ENCODE results near the gene GRIK4.

GRIK4 gene

GRCh38 chr11:120929090-120929489 lies 417.5 kb downstream of the GRIK4 start:
- DNase-seq: no peak

DNA sequence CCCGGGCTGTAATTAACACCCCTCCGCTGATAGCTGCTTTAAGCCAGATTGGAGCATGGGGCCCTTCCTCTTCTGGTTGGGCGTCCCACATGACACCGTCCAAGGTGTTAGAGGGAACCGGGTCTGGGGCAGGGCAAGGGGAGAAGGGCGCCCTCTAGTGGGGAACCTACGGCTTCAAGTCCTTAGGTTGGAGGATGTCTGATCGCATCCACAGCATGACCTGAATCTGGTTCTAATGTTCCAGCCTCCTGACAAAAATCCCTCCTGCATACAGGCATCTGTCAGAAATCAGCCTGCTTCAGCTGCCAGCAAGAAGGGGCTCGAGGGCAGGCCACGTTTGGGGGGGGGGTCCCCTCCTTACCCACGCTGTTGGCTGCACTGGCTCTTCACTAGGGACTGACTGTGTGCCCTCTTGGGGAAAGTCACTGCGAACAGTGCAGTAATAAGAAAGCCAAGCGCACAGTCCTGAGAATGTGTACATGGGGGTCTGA lies 418.2 kb downstream of the GRIK4 start:
- peak; percentile 59 for DNase-seq

GRCh38 chr11:120931057-120931779 lies 419.7 kb downstream of the GRIK4 start:
- no peak for DNase-seq

DNA sequence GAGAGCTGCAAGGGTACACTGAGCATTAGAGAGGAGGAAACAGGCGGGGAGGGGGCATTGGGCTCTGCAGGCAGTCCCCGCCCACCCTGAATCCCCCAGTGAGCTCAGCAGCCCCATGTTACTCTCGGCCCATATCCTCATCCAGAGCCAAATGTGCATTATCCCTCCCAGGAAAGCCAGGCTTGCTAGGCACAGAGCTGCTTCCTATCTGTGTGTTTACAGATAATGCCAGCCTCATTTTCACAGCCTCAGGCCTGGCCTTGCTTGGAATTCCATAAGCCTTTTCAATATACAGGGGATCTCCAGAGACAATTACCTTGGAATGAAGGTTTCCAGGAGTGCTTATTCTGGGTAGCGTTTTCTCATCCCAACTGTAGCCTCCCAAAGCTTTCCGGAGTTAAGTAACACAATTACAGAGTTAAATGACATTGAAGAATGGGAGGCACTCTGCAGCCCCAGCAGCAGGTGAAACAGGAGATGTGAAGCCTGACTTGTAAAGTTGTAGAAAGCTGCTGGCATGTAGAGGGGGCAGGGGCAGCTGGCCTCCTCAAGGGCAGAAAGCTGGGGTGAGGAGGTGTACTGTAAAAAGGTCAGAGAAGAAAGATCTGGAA lies 420.9 kb downstream of the GRIK4 start:
- no peak for DNase-seq

DNA sequence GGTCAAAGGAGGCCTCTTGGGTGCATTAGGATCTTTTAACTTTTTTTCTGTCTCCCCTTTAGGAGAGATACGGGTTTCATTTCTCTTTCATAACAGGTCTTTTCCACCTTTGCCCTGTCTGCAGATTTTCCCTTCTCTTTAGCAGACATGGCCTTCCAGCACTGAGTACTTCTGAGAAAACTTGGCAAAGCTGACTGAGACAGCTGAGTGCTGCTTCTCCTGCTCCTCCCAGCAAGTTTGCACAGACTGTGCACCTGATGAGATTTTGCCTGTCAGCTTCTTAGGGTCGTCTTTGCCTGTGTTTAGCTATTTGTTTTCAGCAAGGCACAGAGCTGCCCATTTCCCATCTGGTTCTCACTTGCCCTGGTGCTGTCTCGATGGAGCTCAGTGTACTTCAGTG lies 424.8 kb downstream of the GRIK4 start:
- DNase-seq: no peak

GRCh38 chr11:120937501-120937900 lies 426.0 kb downstream of the GRIK4 start:
- no peak for DNase-seq

DNA sequence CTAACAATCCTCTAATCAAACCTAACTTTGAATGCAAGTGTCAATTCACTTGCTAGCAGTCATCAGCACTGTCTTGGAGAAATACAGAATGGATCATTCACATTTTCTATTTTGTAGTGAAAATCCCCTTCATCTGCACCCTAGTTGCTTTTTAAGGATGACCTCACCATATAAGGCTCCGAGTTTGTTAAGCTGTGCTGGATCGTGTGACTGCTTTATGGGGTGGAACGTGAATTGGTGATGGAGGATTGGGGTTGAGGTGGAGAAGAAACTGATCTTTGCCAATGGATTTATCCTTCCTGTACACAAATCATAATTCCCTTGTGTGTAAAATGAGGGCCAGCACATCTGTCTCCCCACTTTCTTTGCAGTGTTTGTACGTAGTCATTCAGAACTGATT lies 426.7 kb downstream of the GRIK4 start:
- no peak for DNase-seq

- no peak for DNase-seq
Observed at GRCh38 chr11:120940160-120940848, 428.8 kb downstream of the GRIK4 start.

GRCh38 chr11:120941000-120941399 lies 429.5 kb downstream of the GRIK4 start:
- no peak for DNase-seq

- no peak for DNase-seq
Observed at GRCh38 chr11:120942701-120943100, 431.2 kb downstream of the GRIK4 start.

- DNase-seq: no peak
Observed at GRCh38 chr11:120945042-120945441, 433.5 kb downstream of the GRIK4 start.

DNA sequence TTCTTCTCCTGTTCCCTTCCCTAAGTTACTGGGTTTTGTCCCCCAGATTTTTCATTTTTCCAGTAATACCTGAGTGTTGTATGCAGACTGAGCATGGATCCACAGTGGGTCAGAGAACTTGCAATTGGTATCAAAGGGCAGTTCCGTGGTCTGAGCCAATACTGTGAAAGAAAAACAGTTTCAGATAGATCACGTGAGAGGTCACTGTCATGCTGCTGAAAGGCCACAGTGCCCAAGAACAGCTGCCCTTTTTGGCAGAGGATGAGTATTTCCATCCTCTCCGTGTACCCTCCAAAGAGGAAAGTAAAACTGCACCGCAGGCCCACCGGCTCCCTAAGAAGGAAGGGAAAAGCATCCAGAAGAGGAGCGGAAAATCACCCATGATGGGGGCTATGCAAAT lies 439.3 kb downstream of the GRIK4 start:
- no peak for DNase-seq

- DNase-seq: peak; percentile 74
Observed at GRCh38 chr11:120952461-120953434, 441.2 kb downstream of the GRIK4 start.

DNA sequence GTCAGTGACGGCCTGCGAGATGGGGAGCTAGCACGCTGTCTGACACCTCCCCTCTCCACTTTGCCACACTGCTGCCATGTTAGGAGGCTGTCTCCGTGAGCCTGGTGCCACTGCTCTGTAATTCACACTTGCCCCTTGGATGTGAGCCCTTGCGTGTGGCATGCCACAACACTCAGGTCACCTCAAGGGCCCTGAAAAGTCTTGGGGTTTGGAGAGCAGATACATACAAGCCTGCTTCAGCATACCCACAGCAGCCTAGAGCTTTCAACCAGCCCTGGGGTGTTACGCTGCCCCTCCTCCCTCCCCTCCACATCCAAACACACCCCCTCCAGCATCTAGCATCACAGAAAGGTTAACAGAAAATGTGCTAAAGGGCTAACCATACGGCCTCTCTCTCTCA lies 442.8 kb downstream of the GRIK4 start:
- DNase-seq: no peak

DNA sequence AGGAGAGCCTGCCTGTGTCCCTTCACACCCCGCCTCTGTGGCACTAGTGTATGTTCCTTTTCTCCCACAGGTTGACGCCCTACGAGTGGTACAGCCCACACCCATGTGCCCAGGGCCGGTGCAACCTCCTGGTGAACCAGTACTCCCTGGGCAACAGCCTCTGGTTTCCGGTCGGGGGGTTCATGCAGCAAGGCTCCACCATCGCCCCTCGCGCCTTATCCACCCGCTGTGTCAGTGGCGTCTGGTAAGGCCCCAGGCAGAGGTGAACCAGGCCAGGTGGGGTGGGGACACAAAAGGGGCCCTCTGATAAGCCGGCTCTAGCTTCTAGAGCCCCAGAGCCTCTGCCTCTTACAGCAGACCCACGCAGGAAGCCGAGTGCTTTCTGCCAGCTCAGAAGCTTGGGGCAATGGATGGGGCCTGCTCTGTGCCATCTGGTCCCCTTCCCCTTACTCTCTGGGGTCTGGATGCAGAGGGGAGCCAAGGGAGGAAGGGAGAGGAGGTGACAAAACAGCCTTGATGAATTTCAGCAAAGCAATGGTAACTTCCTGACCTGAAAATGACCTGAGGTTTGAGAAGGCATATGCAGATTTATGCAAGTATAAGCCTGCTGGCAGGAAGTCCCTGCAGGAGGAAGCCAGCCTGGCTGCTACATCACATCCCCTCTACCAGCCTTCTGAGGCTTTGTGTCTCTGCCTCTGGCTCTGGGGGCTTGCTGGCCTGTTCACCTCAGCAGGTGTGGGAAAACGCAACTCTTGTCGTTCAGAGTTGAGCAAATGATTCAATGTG lies 445.4 kb downstream of the GRIK4 start:
- no peak for DNase-seq

DNA sequence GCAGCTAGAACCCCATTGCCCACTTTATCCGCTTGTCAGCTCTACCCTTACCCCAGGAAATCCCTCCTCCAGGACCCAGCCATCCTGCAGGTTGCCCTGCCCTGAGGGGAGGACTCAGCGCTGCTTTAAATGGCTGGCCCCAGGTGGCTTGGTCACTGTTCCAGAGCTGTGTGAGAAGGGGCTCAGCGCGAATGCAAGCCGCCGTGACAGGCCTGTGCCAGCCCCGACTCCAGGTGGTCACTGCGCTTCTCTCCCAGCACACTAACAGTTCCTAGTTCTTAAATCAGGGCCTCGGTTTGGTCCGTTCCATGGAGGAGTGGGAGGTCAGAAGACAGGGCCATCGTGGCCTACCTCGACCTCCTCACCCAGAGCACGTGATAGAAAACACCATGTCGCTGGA lies 446.6 kb downstream of the GRIK4 start:
- DNase-seq: no peak

DNA sequence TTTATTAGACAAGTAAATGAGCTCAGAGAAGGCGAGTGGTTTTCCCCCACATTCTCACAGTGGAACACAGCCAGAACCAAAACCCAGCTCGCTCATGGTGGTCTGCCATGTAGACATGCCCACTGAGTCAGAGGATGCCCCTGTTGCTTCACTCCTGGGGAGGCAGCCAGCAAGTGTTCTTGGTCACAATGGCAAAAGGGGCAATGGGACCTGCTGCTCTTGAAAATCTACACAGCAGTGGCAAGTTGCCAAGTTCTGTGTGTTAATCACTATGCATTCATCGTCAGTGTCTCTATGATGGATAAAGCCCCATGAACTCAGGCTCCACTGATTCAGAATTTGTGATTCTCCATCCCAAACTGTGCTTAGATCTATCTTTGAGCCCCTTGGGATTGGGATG lies 447.6 kb downstream of the GRIK4 start:
- no peak for DNase-seq

DNA sequence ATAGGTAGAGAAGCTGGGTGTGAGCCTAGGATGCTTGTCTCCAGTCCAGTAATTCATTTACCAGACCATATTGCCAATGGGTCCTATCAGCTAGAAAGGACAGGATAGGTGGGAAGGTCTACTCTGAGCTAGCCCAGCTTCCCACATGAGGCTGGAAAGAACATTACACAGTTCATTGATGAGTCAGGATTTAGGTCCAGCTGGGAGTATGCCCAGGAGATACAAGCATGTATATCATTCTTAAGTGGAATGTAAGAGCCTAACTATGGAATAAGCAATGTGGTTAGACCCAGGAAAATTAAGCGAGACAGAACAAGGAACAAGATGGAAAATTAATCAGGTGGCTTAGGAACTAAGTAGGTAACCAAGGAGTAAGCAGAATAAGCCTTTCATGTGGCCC lies 453.3 kb downstream of the GRIK4 start:
- DNase-seq: no peak

GRCh38 chr11:120966840-120967239 lies 455.3 kb downstream of the GRIK4 start:
- DNase-seq: no peak

- no peak for DNase-seq
Observed at GRCh38 chr11:120969993-120970392, 458.4 kb downstream of the GRIK4 start.

GRCh38 chr11:120971825-120972224 lies 460.3 kb downstream of the GRIK4 start:
- no peak for DNase-seq

DNA sequence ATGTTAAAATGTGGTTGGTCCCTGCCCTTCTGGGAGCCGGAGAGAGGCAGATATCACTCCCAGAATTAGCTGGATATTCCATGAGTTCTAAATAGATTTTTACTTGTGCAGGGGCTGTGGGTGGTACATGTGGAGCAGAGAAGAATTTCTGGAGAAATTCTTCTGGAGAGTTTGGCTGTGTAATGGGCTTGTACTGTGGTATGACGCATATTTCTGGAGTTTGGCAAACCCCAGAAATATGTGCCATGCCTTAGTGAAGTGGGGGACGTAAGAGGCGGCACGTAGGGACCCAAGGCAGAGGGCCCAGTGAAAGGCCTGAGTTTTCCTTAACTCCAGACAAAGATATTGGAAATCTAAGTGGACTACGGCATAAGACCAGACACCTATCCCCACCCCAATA lies 461.1 kb downstream of the GRIK4 start:
- DNase-seq: no peak
